ENCODE measurements around the gene BTNL3. TPM values are rescaled to one million over a fixed set of nuclear protein-coding genes. Genes with fewer than 3 reads are reported as not detected.

BTNL3 gene
- polyA plus RNA-seq, 1 of the 3 experiments (the other 2 are of a cell fraction): not detected

DNA sequence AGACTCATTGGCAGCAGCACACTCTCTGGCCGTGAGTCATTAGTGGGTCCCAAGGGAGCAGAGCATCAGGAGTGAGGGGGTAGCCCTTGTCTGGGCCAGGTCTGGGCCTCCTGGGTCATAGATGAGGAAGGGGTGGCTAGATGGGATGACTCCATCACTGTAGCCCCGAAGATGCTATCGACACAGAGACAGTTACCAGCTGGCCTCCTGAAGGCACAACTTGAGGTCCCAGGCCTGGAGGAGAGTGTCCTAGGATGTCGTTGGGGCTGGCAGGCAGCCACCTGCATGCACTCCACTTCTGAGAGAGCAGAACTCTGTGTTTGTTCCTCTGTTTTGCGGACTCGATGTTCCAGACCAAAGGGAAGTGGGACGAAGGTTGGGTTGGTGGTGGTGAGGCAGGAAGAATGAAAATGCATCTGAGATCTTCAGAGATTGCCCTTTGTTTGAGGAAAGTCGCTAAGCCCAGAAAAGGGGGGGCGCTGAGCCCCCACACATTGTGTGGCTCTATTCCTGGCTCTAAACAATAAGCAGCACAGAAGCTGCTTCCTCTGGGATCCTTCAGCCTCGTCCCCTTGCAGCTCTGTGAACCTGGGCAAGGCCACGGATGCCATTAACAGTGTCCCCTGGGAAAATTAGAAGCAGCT is 56.1 kb downstream of the BTNL3 start:
- H3K9me2 ChIP-seq: no peaks in the 10 kb centered on the region
- no peaks in the 10 kb centered on the region for H3K4me1 ChIP-seq (ENCODE audit: control insufficient read depth in 1 of 2, insufficient read depth in 2 of 2, low read depth in 1 of 2, low read length in 1 of 2)
- H4K20me1 ChIP-seq (ENCODE audit: insufficient read depth): no peaks in the 10 kb centered on the region
- no peaks in the 10 kb centered on the region for H3K9me3 ChIP-seq
- H3K36me3 ChIP-seq (replicated peaks in 1 of 2; ENCODE audit: control insufficient read depth in 1 of 2, insufficient read depth in 2 of 2, low read length in 1 of 2): no peaks in the 10 kb centered on the region
- H3K27ac ChIP-seq (ENCODE audit: low read depth in 2 of 2, low read length in 1 of 2): no peak overlapping the region
- CTCF ChIA-PET: no interaction called here
- no peak overlapping the region for H3K4me2 ChIP-seq
- TF ChIP-seq RAD21 (IDR thresholded peaks at IDR 0.05; ENCODE audit: low read length) (no peak), GATA2 (CRISPR knock-in tag; IDR thresholded peaks at IDR 0.05) (no peak), SIN3A (IDR thresholded peaks at IDR 0.05; ENCODE audit: borderline replicate concordance, low read depth, low read length) (no peak), RCOR1 (IDR thresholded peaks at IDR 0.05; ENCODE audit: low read length) (no peak), TAF1 (IDR thresholded peaks at IDR 0.05; ENCODE audit: borderline replicate concordance, low read depth, low read length) (no peak), RXRA (IDR thresholded peaks at IDR 0.05; ENCODE audit: borderline replicate concordance, low read depth) (no peak), FOSL2 (IDR thresholded peaks at IDR 0.05; ENCODE audit: borderline replicate concordance, low read depth) (no peak), SMC3 (IDR thresholded peaks at IDR 0.05; ENCODE audit: low read depth, low read length) (no peak), CHD2 (IDR thresholded peaks at IDR 0.05; ENCODE audit: low read length, partially characterized antibody) (no peak), EP300 (IDR thresholded peaks at IDR 0.05; ENCODE audit: borderline replicate concordance in 1 of 2, low read depth in 1 of 2, low read length in 1 of 2) (no peak), POLR2AphosphoS5 (IDR thresholded peaks at IDR 0.05; ENCODE audit: low read depth, low read length) (no peak), FOXM1 (IDR thresholded peaks at IDR 0.05; ENCODE audit: low read depth) (no peak), YY1 (IDR thresholded peaks at IDR 0.05; ENCODE audit: low read depth) (no peak)
- TF ChIP-seq, protein P1, sequence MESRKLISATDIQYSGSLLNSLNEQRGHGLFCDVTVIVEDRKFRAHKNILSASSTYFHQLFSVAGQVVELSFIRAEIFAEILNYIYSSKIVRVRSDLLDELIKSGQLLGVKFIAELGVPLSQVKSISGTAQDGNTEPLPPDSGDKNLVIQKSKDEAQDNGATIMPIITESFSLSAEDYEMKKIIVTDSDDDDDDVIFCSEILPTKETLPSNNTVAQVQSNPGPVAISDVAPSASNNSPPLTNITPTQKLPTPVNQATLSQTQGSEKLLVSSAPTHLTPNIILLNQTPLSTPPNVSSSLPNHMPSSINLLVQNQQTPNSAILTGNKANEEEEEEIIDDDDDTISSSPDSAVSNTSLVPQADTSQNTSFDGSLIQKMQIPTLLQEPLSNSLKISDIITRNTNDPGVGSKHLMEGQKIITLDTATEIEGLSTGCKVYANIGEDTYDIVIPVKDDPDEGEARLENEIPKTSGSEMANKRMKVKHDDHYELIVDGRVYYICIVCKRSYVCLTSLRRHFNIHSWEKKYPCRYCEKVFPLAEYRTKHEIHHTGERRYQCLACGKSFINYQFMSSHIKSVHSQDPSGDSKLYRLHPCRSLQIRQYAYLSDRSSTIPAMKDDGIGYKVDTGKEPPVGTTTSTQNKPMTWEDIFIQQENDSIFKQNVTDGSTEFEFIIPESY (IDR thresholded peaks at IDR 0.05; ENCODE audit: borderline replicate concordance, low read depth): no peak
- TF ChIP-seq, protein P2, sequence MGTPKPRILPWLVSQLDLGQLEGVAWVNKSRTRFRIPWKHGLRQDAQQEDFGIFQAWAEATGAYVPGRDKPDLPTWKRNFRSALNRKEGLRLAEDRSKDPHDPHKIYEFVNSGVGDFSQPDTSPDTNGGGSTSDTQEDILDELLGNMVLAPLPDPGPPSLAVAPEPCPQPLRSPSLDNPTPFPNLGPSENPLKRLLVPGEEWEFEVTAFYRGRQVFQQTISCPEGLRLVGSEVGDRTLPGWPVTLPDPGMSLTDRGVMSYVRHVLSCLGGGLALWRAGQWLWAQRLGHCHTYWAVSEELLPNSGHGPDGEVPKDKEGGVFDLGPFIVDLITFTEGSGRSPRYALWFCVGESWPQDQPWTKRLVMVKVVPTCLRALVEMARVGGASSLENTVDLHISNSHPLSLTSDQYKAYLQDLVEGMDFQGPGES (IDR thresholded peaks at IDR 0.05; ENCODE audit: low read depth, low read length): no peak
- TF ChIP-seq, protein P3, sequence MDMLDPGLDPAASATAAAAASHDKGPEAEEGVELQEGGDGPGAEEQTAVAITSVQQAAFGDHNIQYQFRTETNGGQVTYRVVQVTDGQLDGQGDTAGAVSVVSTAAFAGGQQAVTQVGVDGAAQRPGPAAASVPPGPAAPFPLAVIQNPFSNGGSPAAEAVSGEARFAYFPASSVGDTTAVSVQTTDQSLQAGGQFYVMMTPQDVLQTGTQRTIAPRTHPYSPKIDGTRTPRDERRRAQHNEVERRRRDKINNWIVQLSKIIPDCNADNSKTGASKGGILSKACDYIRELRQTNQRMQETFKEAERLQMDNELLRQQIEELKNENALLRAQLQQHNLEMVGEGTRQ (IDR thresholded peaks at IDR 0.05; ENCODE audit: borderline replicate concordance, low read depth, low read length): no peak
- TF ChIP-seq, protein P4, sequence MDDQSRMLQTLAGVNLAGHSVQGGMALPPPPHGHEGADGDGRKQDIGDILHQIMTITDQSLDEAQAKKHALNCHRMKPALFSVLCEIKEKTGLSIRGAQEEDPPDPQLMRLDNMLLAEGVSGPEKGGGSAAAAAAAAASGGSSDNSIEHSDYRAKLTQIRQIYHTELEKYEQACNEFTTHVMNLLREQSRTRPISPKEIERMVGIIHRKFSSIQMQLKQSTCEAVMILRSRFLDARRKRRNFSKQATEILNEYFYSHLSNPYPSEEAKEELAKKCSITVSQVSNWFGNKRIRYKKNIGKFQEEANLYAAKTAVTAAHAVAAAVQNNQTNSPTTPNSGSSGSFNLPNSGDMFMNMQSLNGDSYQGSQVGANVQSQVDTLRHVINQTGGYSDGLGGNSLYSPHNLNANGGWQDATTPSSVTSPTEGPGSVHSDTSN (IDR thresholded peaks at IDR 0.05): no peak
- no peaks in the 10 kb centered on the region for H3K79me2 ChIP-seq (ENCODE audit: insufficient read depth)
- DNase-seq: no peak
- WGBS (ENCODE audit: low lambda C conversion rate): 6% methylated on average over 11 of the region's 11 CpGs
- no peaks in the 10 kb centered on the region for H3F3A ChIP-seq (replicated peaks; ENCODE audit: insufficient read depth)
- H3K4me3 ChIP-seq (ENCODE audit: low read depth in 2 of 2, low read length in 1 of 2): no peak overlapping the region
- H3K9ac ChIP-seq: no peak overlapping the region
- peaks cover 58% of the 10 kb centered on the region for H3K27me3 ChIP-seq (ENCODE audit: insufficient read depth)
- H2AFZ ChIP-seq (ENCODE audit: low read depth): no peak overlapping the region
- POLR2A ChIA-PET: no interaction called here
